Naive B cell (primary cell): ENCODE results near the gene KDM4C. TPM values are rescaled to one million over a fixed set of nuclear protein-coding genes. Genes with fewer than 3 reads are reported as not detected.

ENCODE experiments used
- ATAC-seq, 2 donors: fragments of 150-1000 bp; cut with Tn5 transposase; 2 replicates each; pipeline ENCODE4 v1.10.0; 2021; ENCODE audit warnings: low read depth in 2 of 2, mild to moderate bottlenecking in 2 of 2, moderate library complexity in 2 of 2
- DNase-seq: peaks from one replicate; pipeline ENCODE4 v3.0.0; 2022
- H3K27ac Mint-ChIP-seq, 6 donors: one replicate each; pipeline ENCODE4 v1.8.0; 2020 to 2022; ENCODE audit warnings: mild to moderate bottlenecking in 6 of 6, mixed read lengths in 6 of 6, moderate library complexity in 5 of 6, inconsistent platforms in 2 of 6
- H3K27me3 Mint-ChIP-seq, 3 donors: one replicate each; pipeline ENCODE4 v1.8.0; 2021 to 2022; ENCODE audit warnings: mixed read lengths in 3 of 3, mild to moderate bottlenecking in 1 of 3
- H3K36me3 Mint-ChIP-seq, 2 donors: one replicate each; pipeline ENCODE4 v1.8.0; 2020 to 2022; ENCODE audit warnings: mixed read lengths in 2 of 2, inconsistent platforms in 1 of 2, mild to moderate bottlenecking in 1 of 2
- H3K4me1 Mint-ChIP-seq, 3 donors: one replicate each; pipeline ENCODE4 v1.8.0; 2020 to 2022; ENCODE audit warnings: mixed read lengths in 3 of 3, inconsistent platforms in 1 of 3, mild to moderate bottlenecking in 1 of 3, moderate library complexity in 1 of 3
- H3K4me3 Mint-ChIP-seq, 8 donors: one replicate each; pipeline ENCODE4 v1.8.0; 2020 to 2022; ENCODE audit warnings: mild to moderate bottlenecking in 8 of 8, mixed read lengths in 8 of 8, moderate library complexity in 8 of 8, inconsistent platforms in 2 of 8
- H3K9me3 Mint-ChIP-seq, 7 donors: one replicate each; pipeline ENCODE4 v1.8.0; 2020 to 2022; ENCODE audit warnings: mixed read lengths in 7 of 7, mild to moderate bottlenecking in 5 of 7, inconsistent platforms in 2 of 7, moderate library complexity in 1 of 7
- polyA plus RNA-seq, 6 donors: library from polyadenylated mRNA; unstranded; fragments of 300-500 nt; fragmentation: Illumina TruSeq; gene quantifications; one replicate each; pipeline ENCODE4 v1.2.3, GENCODE V29; 2021; ENCODE audit warnings: low read depth in 6 of 6

The KDM4C gene
- polyA plus RNA-seq, 6 donors from 2014 or later, result 54.5 to 83.5 (median 68.2) TPM

GRCh38 chr9:6905850-6906375 lies 148.1 kb downstream of the KDM4C start:
- no peak overlapping the region for H3K4me3 Mint-ChIP-seq
- no peaks in the 10 kb centered on the region for H3K27me3 Mint-ChIP-seq
- peaks cover 0 to 2% (median 0%) of the 10 kb centered on the region in 7 donors for H3K9me3 Mint-ChIP-seq
- ATAC-seq, result no peak
- no peak overlapping the region for H3K27ac Mint-ChIP-seq
- peaks cover 22 to 33% (median 22%) of the 10 kb centered on the region in 3 donors for H3K4me1 Mint-ChIP-seq
- no peak for DNase-seq
- no peaks in the 10 kb centered on the region for H3K36me3 Mint-ChIP-seq

GRCh38 chr9:6907772-6908381 lies 150.1 kb downstream of the KDM4C start:
- ATAC-seq, result no peak
- Mint-ChIP-seq H3K9me3 (peaks cover 0 to 2% (median 0%) of the 10 kb centered on the region in 7 donors), H3K27me3 (no peaks in the 10 kb centered on the region), H3K27ac (peak overlapping the region in 2 of 6 donors; percentile 13 to 41), H3K4me3 (no peak overlapping the region), H3K4me1 (peaks cover 18 to 27% (median 18%) of the 10 kb centered on the region in 3 donors), H3K36me3 (no peaks in the 10 kb centered on the region)
- no peak for DNase-seq

- Mint-ChIP-seq H3K27ac (peak overlapping the region in 3 of 6 donors; percentile 13 to 58 (median 30)), H3K9me3 (peaks cover 0 to 2% (median 0%) of the 10 kb centered on the region in 7 donors), H3K36me3 (no peaks in the 10 kb centered on the region), H3K27me3 (no peaks in the 10 kb centered on the region), H3K4me3 (no peak overlapping the region), H3K4me1 (peaks cover 18 to 35% (median 18%) of the 10 kb centered on the region in 3 donors)
- ATAC-seq, result no peak
- DNase-seq, result no peak
Measured at GRCh38 chr9:6909181-6909580, 151.4 kb downstream of the KDM4C start.

GRCh38 chr9:6910032-6910431 lies 152.3 kb downstream of the KDM4C start:
- Mint-ChIP-seq H3K27ac (peak overlapping the region in 1 of 6 donors; percentile 45), H3K4me1 (peaks cover 18 to 38% (median 18%) of the 10 kb centered on the region in 3 donors), H3K27me3 (no peaks in the 10 kb centered on the region), H3K9me3 (peaks cover 0 to 2% (median 0%) of the 10 kb centered on the region in 7 donors), H3K4me3 (no peak overlapping the region), H3K36me3 (no peaks in the 10 kb centered on the region)
- ATAC-seq (peak in 1 of 2 donors; percentile 35), DNase-seq (no peak)

- no peak for ATAC-seq
- H3K27me3 Mint-ChIP-seq, result no peaks in the 10 kb centered on the region
- DNase-seq, result no peak
- H3K36me3 Mint-ChIP-seq, result no peaks in the 10 kb centered on the region
- peak overlapping the region in 1 of 6 donors; percentile 45 for H3K27ac Mint-ChIP-seq
- peaks cover 0 to 2% (median 0%) of the 10 kb centered on the region in 7 donors for H3K9me3 Mint-ChIP-seq
- H3K4me1 Mint-ChIP-seq, result peaks cover 18 to 40% (median 18%) of the 10 kb centered on the region in 3 donors
- no peak overlapping the region for H3K4me3 Mint-ChIP-seq
Measured at GRCh38 chr9:6910497-6910896, 152.7 kb downstream of the KDM4C start.

GRCh38 chr9:6911901-6912638 lies 154.3 kb downstream of the KDM4C start:
- H3K27ac Mint-ChIP-seq, result peak overlapping the region in 4 of 6 donors; percentile 2 to 61 (median 20)
- H3K36me3 Mint-ChIP-seq, result no peaks in the 10 kb centered on the region
- peak overlapping the region in 2 of 8 donors; percentile 17 to 22 for H3K4me3 Mint-ChIP-seq
- peaks cover 0 to 2% (median 0%) of the 10 kb centered on the region in 7 donors for H3K9me3 Mint-ChIP-seq
- DNase-seq, result no peak
- no peaks in the 10 kb centered on the region for H3K27me3 Mint-ChIP-seq
- H3K4me1 Mint-ChIP-seq, result peaks cover 25 to 55% (median 31%) of the 10 kb centered on the region in 3 donors
- no peak for ATAC-seq

GRCh38 chr9:6915635-6916034 lies 157.9 kb downstream of the KDM4C start:
- DNase-seq (no peak), ATAC-seq (no peak)
- Mint-ChIP-seq H3K9me3 (peaks cover 0 to 1% (median 0%) of the 10 kb centered on the region in 7 donors), H3K36me3 (no peaks in the 10 kb centered on the region), H3K4me3 (no peak overlapping the region), H3K27ac (peak overlapping the region in 2 of 6 donors; percentile 13 to 96), H3K27me3 (no peaks in the 10 kb centered on the region), H3K4me1 (peaks cover 47 to 74% (median 54%) of the 10 kb centered on the region in 3 donors)

GRCh38 chr9:6917162-6917561 lies 159.4 kb downstream of the KDM4C start:
- Mint-ChIP-seq H3K9me3 (peaks cover 0 to 1% (median 0%) of the 10 kb centered on the region in 7 donors), H3K4me3 (peak overlapping the region in 2 of 8 donors; percentile 30 to 41), H3K36me3 (peaks cover 0 to 13% of the 10 kb centered on the region in 2 donors), H3K27ac (peak overlapping the region in 3 of 6 donors; percentile 18 to 35 (median 20)), H3K27me3 (no peaks in the 10 kb centered on the region), H3K4me1 (peaks cover 50 to 77% (median 60%) of the 10 kb centered on the region in 3 donors)
- DNase-seq (no peak), ATAC-seq (peak; percentile 91)

GRCh38 chr9:6920041-6920440 lies 162.3 kb downstream of the KDM4C start:
- Mint-ChIP-seq H3K4me3 (peak overlapping the region in 3 of 8 donors; percentile 25 to 72 (median 45)), H3K27me3 (no peaks in the 10 kb centered on the region), H3K27ac (peak overlapping the region in 5 of 6 donors; percentile 53 to 87 (median 78))

GRCh38 chr9:6921315-6921714 lies 163.5 kb downstream of the KDM4C start:
- Mint-ChIP-seq H3K27me3 (no peaks in the 10 kb centered on the region), H3K9me3 (peaks cover 0 to 1% (median 0%) of the 10 kb centered on the region in 7 donors), H3K36me3 (peaks cover 5 to 25% of the 10 kb centered on the region in 2 donors), H3K4me1 (peaks cover 50 to 70% (median 68%) of the 10 kb centered on the region in 3 donors), H3K4me3 (peak overlapping the region in 2 of 8 donors; percentile 29 to 72), H3K27ac (peak overlapping the region in 3 of 6 donors; percentile 68 to 76 (median 74))
- DNase-seq (no peak), ATAC-seq (no peak)

More at GRCh38 chr9:6920041-6920440, 162.3 kb downstream of the KDM4C start:
- no peak for DNase-seq
- Mint-ChIP-seq H3K9me3 (peaks cover 0 to 1% (median 0%) of the 10 kb centered on the region in 7 donors), H3K4me1 (peaks cover 50 to 72% (median 69%) of the 10 kb centered on the region in 3 donors), H3K36me3 (peaks cover 5 to 22% of the 10 kb centered on the region in 2 donors)
- no peak for ATAC-seq

GRCh38 chr9:6922124-6922676 lies 164.4 kb downstream of the KDM4C start:
- H3K36me3 Mint-ChIP-seq, result peaks cover 5 to 25% of the 10 kb centered on the region in 2 donors
- H3K4me1 Mint-ChIP-seq, result peaks cover 49 to 62% (median 62%) of the 10 kb centered on the region in 3 donors

GRCh38 chr9:6922680-6923079 lies 164.9 kb downstream of the KDM4C start:
- no peak overlapping the region for H3K4me3 Mint-ChIP-seq
- H3K27ac Mint-ChIP-seq, result peak overlapping the region in 1 of 6 donors; percentile 22
- H3K27me3 Mint-ChIP-seq, result no peaks in the 10 kb centered on the region
- peaks cover 5 to 27% of the 10 kb centered on the region in 2 donors for H3K36me3 Mint-ChIP-seq
- no peak for DNase-seq
- peaks cover 0 to 1% (median 0%) of the 10 kb centered on the region in 7 donors for H3K9me3 Mint-ChIP-seq
- peaks cover 47 to 62% (median 58%) of the 10 kb centered on the region in 3 donors for H3K4me1 Mint-ChIP-seq
- ATAC-seq, result no peak

More at GRCh38 chr9:6922124-6922676, 164.4 kb downstream of the KDM4C start:
- H3K4me3 Mint-ChIP-seq, result no peak overlapping the region
- H3K27ac Mint-ChIP-seq, result peak overlapping the region in 4 of 6 donors; percentile 22 to 90 (median 54)
- H3K27me3 Mint-ChIP-seq, result no peaks in the 10 kb centered on the region
- no peak for ATAC-seq
- DNase-seq, result no peak
- H3K9me3 Mint-ChIP-seq, result peaks cover 0 to 1% (median 0%) of the 10 kb centered on the region in 7 donors

GRCh38 chr9:6923086-6923485 lies 165.3 kb downstream of the KDM4C start:
- H3K27ac Mint-ChIP-seq, result peak overlapping the region in 1 of 6 donors; percentile 31
- peaks cover 5 to 31% of the 10 kb centered on the region in 2 donors for H3K36me3 Mint-ChIP-seq
- H3K4me1 Mint-ChIP-seq, result peaks cover 47 to 64% (median 59%) of the 10 kb centered on the region in 3 donors
- H3K27me3 Mint-ChIP-seq, result no peaks in the 10 kb centered on the region
- ATAC-seq (no peak), DNase-seq (no peak)
- H3K9me3 Mint-ChIP-seq, result peaks cover 0 to 1% (median 0%) of the 10 kb centered on the region in 7 donors
- no peak overlapping the region for H3K4me3 Mint-ChIP-seq
